ENCODE measurements around the gene MATN3. TPM values are rescaled to one million over a fixed set of nuclear protein-coding genes. Genes with fewer than 3 reads are reported as not detected.

The MATN3 gene
- total and polyA plus RNA-seq, 11 donors = 0.12 to 0.48 (median 0.25) TPM; not detected in 4

- ATAC-seq = peak in 2 of 4 donors; percentile 22 to 48
- no peaks in the 10 kb centered on the region for H3K36me3 ChIP-seq
- H3K27ac ChIP-seq = peak overlapping the region in 6 of 12 donors; percentile 1 to 45 (median 28)
- no peak for TF ChIP-seq POLR2A (IDR thresholded peaks at IDR 0.05)
- TF ChIP-seq, protein P1, sequence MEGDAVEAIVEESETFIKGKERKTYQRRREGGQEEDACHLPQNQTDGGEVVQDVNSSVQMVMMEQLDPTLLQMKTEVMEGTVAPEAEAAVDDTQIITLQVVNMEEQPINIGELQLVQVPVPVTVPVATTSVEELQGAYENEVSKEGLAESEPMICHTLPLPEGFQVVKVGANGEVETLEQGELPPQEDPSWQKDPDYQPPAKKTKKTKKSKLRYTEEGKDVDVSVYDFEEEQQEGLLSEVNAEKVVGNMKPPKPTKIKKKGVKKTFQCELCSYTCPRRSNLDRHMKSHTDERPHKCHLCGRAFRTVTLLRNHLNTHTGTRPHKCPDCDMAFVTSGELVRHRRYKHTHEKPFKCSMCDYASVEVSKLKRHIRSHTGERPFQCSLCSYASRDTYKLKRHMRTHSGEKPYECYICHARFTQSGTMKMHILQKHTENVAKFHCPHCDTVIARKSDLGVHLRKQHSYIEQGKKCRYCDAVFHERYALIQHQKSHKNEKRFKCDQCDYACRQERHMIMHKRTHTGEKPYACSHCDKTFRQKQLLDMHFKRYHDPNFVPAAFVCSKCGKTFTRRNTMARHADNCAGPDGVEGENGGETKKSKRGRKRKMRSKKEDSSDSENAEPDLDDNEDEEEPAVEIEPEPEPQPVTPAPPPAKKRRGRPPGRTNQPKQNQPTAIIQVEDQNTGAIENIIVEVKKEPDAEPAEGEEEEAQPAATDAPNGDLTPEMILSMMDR (IDR thresholded peaks at IDR 0.05) = no peak
- H3K4me1 ChIP-seq = peaks cover 0 to 16% (median 9%) of the 10 kb centered on the region in 12 donors
- DNase-seq = no peak
- H3K9me3 ChIP-seq = peaks cover 0 to 8% (median 0%) of the 10 kb centered on the region in 12 donors
- 55 to 64% (median 57%) methylated on average over 15 of the region's 15 CpGs for WGBS, 4 donors
- H3K4me3 ChIP-seq = peak overlapping the region in 11 of 12 donors; percentile 38 to 73 (median 56)
- intact Hi-C loops (cut with DNase I) = loop anchor here in 1 of 10 donors (5.0 kb wide), 1 partner anchor 41 kb away; no protein-coding TSS in a partner anchor
- H3K27me3 ChIP-seq = peaks cover 0 to 44% (median 6%) of the 10 kb centered on the region in 9 donors
Measured at GRCh38 chr2:20013126-20013849, 820 bp upstream of the MATN3 start.

DNA sequence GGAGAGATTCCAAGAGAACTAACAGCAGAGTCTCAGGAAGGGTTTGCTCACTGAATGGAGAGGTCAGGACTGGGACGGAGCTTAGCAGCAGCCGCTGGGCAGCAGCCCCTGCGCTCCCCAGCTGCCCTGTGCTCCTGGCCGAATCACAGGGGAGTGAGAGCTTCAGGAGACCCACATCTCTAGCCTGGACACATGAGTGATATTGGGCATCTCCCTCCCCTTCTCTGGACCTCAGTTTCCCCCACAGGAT is 511 bp downstream of the MATN3 start:
- DNase-seq (no peak), ATAC-seq (peak in 1 of 4 donors; percentile 11)
- 17 to 32% (median 25%) methylated on average over 4 of the region's 4 CpGs for WGBS, 4 donors
- H3K4me1 ChIP-seq = peaks cover 0 to 16% (median 9%) of the 10 kb centered on the region in 12 donors
- H3K27me3 ChIP-seq = peaks cover 0 to 46% (median 6%) of the 10 kb centered on the region in 9 donors
- H3K9me3 ChIP-seq = peaks cover 0 to 8% (median 0%) of the 10 kb centered on the region in 12 donors
- H3K27ac ChIP-seq = no peak overlapping the region
- intact Hi-C loops (cut with DNase I) = loop anchor here in 1 of 10 donors (5.0 kb wide), 1 partner anchor 40 kb away; no protein-coding TSS in a partner anchor
- peak overlapping the region; percentile 38 to 73 (median 55) for H3K4me3 ChIP-seq
- TF ChIP-seq, protein P1 (IDR thresholded peaks at IDR 0.05) = no peak
- no peak for TF ChIP-seq POLR2A (IDR thresholded peaks at IDR 0.05)
- H3K36me3 ChIP-seq = no peaks in the 10 kb centered on the region

DNA sequence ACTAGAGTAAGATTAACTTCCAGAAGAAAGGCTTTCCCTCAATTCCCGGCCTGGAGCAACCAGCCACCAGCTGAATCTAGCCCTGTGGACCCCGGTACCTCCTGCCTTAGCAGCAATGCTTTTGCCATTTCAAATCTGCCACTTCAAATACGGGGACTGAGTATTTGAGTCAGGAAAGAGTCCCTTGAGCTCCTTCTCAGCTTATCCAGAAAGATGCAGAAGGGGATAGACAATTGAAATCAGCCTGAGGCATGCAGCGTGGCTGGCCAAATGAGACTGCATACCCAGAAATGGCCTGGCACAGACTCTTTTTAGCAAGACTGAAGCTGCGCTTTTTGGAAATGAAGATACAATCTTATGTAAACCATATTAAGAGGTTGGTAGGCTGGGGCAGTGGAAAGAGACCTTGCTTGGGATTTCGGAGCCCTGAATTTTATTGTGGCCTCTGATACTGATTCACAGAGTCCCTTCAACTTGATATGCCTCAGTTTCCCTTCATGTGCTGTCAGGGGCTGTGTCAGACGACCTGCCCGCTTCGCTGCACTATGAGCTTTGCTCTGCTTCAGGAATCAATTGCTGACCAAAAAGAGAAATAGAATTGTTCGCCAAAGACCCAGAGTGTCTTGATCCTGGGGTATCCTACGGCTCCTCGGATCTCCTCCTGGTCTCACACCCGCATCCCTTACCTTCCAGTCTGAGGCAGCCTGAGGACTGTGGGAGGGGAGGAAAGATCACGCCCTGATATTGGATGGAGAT is 1.0 kb downstream of the MATN3 start:
- H3K4me1 ChIP-seq = peaks cover 0 to 16% (median 9%) of the 10 kb centered on the region in 12 donors
- H3K4me3 ChIP-seq = peak overlapping the region in 1 of 12 donors; percentile 61
- DNase-seq (no peak), ATAC-seq (no peak)
- peaks cover 0 to 8% (median 0%) of the 10 kb centered on the region in 12 donors for H3K9me3 ChIP-seq
- peaks cover 0 to 46% (median 6%) of the 10 kb centered on the region in 9 donors for H3K27me3 ChIP-seq
- WGBS, 4 donors = 83 to 89% (median 87%) methylated on average over 14 of the region's 14 CpGs
- H3K36me3 ChIP-seq = no peaks in the 10 kb centered on the region
- intact Hi-C loops (cut with DNase I) = loop anchor here in 1 of 10 donors (5.0 kb wide), 1 partner anchor 39 kb away; no protein-coding TSS in a partner anchor
- no peak for TF ChIP-seq POLR2A (IDR thresholded peaks at IDR 0.05)
- TF ChIP-seq, protein P1 (IDR thresholded peaks at IDR 0.05) = no peak
- H3K27ac ChIP-seq = no peak overlapping the region

GRCh38 chr2:20008703-20009102 is 3.8 kb downstream of the MATN3 start:
- DNase-seq (no peak), ATAC-seq (no peak)
- H3K27me3 ChIP-seq = peaks cover 0 to 43% (median 6%) of the 10 kb centered on the region in 9 donors
- no peak overlapping the region for H3K4me3 ChIP-seq
- WGBS, 4 donors = 89 to 93% (median 92%) methylated on average over 5 of the region's 5 CpGs
- TF ChIP-seq, protein P1 (IDR thresholded peaks at IDR 0.05) = no peak
- no peak for TF ChIP-seq POLR2A (IDR thresholded peaks at IDR 0.05)
- peaks cover 0 to 16% (median 9%) of the 10 kb centered on the region in 12 donors for H3K4me1 ChIP-seq
- no peak overlapping the region for H3K27ac ChIP-seq
- intact Hi-C loops (cut with DNase I) = no loop called here
- H3K9me3 ChIP-seq = no peaks in the 10 kb centered on the region
- no peaks in the 10 kb centered on the region for H3K36me3 ChIP-seq

Measured in heart left ventricle (tissue), 16 donors.